Mucosa of descending colon (tissue), 3 donors: ENCODE measurements around the gene AHRR. TPM values are rescaled to one million over a fixed set of nuclear protein-coding genes. Genes with fewer than 3 reads are reported as not detected.
A peak's percentile ranks its signal among the peaks of the same experiment; 100 is the strongest.

ENCODE experiments used
- ATAC-seq: fragments of 200-7000 bp; cut with Tn5 transposase; one replicate; pipeline ENCODE4 v1.9.1; 2020; ENCODE audit warnings: mild to moderate bottlenecking, moderate library complexity
- DNase-seq, 3 donors: peaks; one replicate each; pipeline ENCODE4 v3.0.0-alpha.2; 2020
- H3K36me3 ChIP-seq: fragments of 200-600 bp; one replicate; pipeline ENCODE4 v1.8.0; 2021; ENCODE audit warnings: low read depth, mild to moderate bottlenecking
- H3K4me1 ChIP-seq: fragments of 200-600 bp; one replicate; pipeline ENCODE4 v1.8.0; 2021; ENCODE audit warnings: low read depth, mild to moderate bottlenecking
- H3K4me3 ChIP-seq: fragments of 200-600 bp; one replicate; pipeline ENCODE4 v1.8.0; 2021; ENCODE audit warnings: mild to moderate bottlenecking
- H3K9me3 ChIP-seq: fragments of 200-600 bp; one replicate; pipeline ENCODE4 v1.8.0; 2021; ENCODE audit warnings: mild to moderate bottlenecking
- intact Hi-C, 2 donors: fragments of 100-400 bp; cut with DNase I in 1 of 2; cut with micrococcal nuclease in 1 of 2; formaldehyde crosslinking; loops; one replicate each; pipeline versions ENCODE4 v1.11.0 to v1.11.1; 2022; cut with DNase I, micrococcal nuclease
- total RNA-seq, 3 donors: library from RNA; stranded (reverse); fragmentation: NEBNext Ultra II Directional in 2 of 3; extraction: Animal tissue kit (Norgen Biotek cat#: 25700) in 2 of 3; gene quantifications; one replicate each; pipeline versions ENCODE4 v1.2.1 to v1.2.4, GENCODE V29; 2021 to 2023
- TF ChIP-seq, protein P1 (sequence below): fragments of 200-600 bp; IDR thresholded peaks from one replicate; pipeline ENCODE4 v1.8.0; 2022; ENCODE audit warnings: antibody characterized with exemption, mild to moderate bottlenecking
- donor health status: DM: no; HTN: no; CAD: no; lungs with moderate emphysema.
- donor health status: DM: no; HTN: no; CAD: no.
- donor health status: DM: no; HTN: yes; CAD: no.

AHRR gene
- total RNA-seq, 3 donors from 2014 or later: 2.0 to 3.2 (median 2.3) TPM

GRCh38 chr5:351921-352245 is 30.4 kb downstream of the AHRR start:
- Histone ChIP-seq H3K4me3 (no peak overlapping the region), H3K36me3 (no peaks in the 10 kb centered on the region), H3K9me3 (no peaks in the 10 kb centered on the region), H3K4me1 (no peaks in the 10 kb centered on the region)
- DNase-seq: no peak
- intact Hi-C loops: no loop called here
- TF ChIP-seq, protein P1, sequence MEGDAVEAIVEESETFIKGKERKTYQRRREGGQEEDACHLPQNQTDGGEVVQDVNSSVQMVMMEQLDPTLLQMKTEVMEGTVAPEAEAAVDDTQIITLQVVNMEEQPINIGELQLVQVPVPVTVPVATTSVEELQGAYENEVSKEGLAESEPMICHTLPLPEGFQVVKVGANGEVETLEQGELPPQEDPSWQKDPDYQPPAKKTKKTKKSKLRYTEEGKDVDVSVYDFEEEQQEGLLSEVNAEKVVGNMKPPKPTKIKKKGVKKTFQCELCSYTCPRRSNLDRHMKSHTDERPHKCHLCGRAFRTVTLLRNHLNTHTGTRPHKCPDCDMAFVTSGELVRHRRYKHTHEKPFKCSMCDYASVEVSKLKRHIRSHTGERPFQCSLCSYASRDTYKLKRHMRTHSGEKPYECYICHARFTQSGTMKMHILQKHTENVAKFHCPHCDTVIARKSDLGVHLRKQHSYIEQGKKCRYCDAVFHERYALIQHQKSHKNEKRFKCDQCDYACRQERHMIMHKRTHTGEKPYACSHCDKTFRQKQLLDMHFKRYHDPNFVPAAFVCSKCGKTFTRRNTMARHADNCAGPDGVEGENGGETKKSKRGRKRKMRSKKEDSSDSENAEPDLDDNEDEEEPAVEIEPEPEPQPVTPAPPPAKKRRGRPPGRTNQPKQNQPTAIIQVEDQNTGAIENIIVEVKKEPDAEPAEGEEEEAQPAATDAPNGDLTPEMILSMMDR: no peak
- no peak for ATAC-seq

- DNase-seq: no peak
- H3K36me3 ChIP-seq: no peaks in the 10 kb centered on the region
- TF ChIP-seq, protein P1: no peak
- no peak for ATAC-seq
- H3K4me3 ChIP-seq: no peak overlapping the region
- H3K4me1 ChIP-seq: no peaks in the 10 kb centered on the region
- intact Hi-C loops: no loop called here
- no peaks in the 10 kb centered on the region for H3K9me3 ChIP-seq
Observed at GRCh38 chr5:352639-353611, 31.4 kb downstream of the AHRR start.

DNA sequence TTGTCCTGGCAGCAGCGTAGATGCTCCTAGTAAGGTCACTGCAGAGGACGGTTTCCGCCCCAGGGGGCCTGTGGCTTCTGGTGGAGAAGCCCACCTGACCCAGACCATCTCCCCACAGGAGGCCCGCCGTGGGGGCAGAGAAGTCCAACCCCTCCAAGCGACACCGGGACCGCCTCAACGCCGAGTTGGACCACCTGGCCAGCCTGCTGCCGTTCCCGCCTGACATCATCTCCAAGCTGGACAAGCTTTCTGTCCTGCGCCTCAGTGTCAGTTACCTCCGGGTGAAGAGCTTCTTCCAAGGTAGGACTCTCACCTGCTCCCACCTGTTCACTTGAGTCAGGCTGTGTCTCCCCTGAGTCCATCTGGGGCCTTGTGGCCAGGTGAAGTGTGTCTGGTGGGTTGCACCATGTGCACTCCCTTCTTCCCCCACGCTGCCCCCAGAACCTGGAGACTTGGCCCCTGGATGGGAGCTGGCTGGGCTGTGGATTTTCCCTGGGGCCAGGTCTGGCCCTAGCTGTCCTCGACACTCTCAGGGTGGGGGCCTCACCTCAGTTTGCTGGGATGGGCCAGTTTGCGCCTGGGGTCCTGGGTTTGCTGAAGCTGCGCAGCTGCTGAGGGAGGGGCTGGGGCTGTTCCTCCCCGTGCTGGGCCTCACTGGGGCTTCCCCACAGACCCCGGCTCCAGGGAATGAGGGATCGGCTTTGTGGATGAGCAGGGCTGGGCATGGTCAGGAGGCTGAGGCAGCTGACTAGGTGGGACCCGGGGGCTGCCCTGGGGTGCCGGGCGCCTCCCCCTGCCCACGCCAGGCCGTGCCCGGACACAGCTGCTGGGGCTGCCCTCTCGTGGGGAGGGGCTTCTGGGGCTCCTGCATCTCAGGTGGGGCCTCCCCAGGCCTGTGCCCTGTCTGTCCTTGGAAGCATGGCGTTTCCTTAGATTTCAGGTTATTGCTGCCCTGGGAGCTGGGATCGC is 32.4 kb downstream of the AHRR start:
- H3K36me3 ChIP-seq: no peaks in the 10 kb centered on the region
- no peak for ATAC-seq
- no peak overlapping the region for H3K4me3 ChIP-seq
- peak in 1 of 3 donors; percentile 42 for DNase-seq
- H3K9me3 ChIP-seq: no peaks in the 10 kb centered on the region
- H3K4me1 ChIP-seq: no peaks in the 10 kb centered on the region
- TF ChIP-seq, protein P1: no peak
- intact Hi-C loops: no loop called here

GRCh38 chr5:354581-355378 is 33.3 kb downstream of the AHRR start:
- H3K36me3 ChIP-seq: no peaks in the 10 kb centered on the region
- no peaks in the 10 kb centered on the region for H3K9me3 ChIP-seq
- no peak overlapping the region for H3K4me3 ChIP-seq
- no peak for ATAC-seq
- DNase-seq: peak in 1 of 3 donors; percentile 40
- H3K4me1 ChIP-seq: no peaks in the 10 kb centered on the region
- TF ChIP-seq, protein P1: no peak
- intact Hi-C loops: no loop called here

DNA sequence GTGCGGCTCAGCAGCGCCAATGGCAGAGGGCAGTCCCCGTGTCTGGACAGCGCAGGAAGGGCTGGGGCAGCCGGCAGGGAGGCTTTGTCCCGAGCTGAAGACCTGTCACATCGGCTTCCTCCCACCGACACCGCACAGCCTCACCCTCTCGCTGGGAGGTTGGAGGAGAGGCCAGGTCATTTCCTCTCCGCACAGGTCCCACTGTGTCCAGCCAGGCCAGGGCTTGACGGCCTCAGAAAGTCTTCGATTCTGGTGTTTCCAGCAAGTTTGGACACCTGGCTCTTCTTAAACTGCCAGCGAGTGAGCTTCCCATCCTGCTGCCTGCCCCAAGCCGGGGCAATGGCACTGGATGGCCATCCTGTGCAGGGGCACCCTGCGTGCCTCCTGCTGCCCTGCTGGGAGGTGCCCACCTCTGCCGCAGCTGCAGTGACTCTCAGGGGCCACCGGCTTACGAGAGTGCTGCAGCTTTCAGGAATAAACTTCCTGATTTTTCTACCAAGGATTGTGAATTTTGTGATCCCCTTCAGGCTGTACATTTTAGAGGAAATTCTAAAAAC is 33.9 kb downstream of the AHRR start:
- intact Hi-C loops: no loop called here

More for the DNA sequence above, 33.9 kb downstream of the AHRR start:
- Histone ChIP-seq H3K4me1 (no peaks in the 10 kb centered on the region), H3K4me3 (no peak overlapping the region), H3K9me3 (no peaks in the 10 kb centered on the region), H3K36me3 (no peaks in the 10 kb centered on the region)
- DNase-seq (peak in 1 of 3 donors; percentile 42), ATAC-seq (no peak)
- TF ChIP-seq, protein P1: no peak
